Measurements from ENCODE around the gene EXD1. TPM values are rescaled to one million over a fixed set of nuclear protein-coding genes. Genes with fewer than 3 reads are reported as not detected.

The EXD1 gene
- total RNA-seq, 1 donor from 2014 or later: not detected

DNA sequence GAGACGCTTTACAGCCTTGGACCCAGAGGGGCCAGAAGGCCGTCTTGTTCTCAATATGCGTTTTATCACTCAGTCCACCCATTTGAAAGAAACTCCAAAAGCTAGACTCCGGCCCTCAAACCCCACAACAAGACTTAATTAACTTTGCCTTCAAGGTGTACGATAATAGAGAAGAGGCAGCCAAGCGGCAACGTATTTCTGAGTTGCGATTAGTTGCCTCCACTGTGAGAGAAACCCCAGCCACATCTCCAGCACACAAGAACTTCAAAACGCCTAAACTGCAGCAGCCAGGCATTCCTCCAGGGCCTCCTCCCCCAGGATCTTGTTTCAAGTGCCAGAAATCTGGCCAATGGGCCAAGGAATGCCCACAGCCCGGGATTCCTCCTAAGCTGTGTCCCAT lies 97.1 kb downstream of the EXD1 start:
- no peak for DNase-seq (ENCODE audit: extremely low spot score, unreplicated experiment)
- Mint-ChIP-seq H3K4me1 (ENCODE audit: unreplicated experiment) (no peaks in the 10 kb centered on the region), H3K4me3 (no peak overlapping the region), H3K27me3 (peaks cover 3% of the 10 kb centered on the region), H3K9me3 (no peaks in the 10 kb centered on the region), H3K36me3 (no peaks in the 10 kb centered on the region), H3K27ac (no peak overlapping the region)
- TF ChIP-seq, protein P1, sequence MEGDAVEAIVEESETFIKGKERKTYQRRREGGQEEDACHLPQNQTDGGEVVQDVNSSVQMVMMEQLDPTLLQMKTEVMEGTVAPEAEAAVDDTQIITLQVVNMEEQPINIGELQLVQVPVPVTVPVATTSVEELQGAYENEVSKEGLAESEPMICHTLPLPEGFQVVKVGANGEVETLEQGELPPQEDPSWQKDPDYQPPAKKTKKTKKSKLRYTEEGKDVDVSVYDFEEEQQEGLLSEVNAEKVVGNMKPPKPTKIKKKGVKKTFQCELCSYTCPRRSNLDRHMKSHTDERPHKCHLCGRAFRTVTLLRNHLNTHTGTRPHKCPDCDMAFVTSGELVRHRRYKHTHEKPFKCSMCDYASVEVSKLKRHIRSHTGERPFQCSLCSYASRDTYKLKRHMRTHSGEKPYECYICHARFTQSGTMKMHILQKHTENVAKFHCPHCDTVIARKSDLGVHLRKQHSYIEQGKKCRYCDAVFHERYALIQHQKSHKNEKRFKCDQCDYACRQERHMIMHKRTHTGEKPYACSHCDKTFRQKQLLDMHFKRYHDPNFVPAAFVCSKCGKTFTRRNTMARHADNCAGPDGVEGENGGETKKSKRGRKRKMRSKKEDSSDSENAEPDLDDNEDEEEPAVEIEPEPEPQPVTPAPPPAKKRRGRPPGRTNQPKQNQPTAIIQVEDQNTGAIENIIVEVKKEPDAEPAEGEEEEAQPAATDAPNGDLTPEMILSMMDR (conservative IDR thresholded peaks at IDR 0.05): no peak

Other genes with a start within 250 kb of the EXD1 start
- 19.7 and 22.3 TPM in 2 replicates for gene INO80, start 114.5 kb downstream of the EXD1 start, total RNA-seq (ENCODE audit: low replicate concordance)
- 89.6 and 114 TPM in 2 replicates for gene CHP1, start 511 bp upstream of the EXD1 start, total RNA-seq (ENCODE audit: low replicate concordance)
- gene OIP5, start 101.8 kb upstream of the EXD1 start, total RNA-seq (ENCODE audit: low replicate concordance): 7.3 and 15.8 TPM in 2 replicates
- gene NUSAP1, start 102.1 kb upstream of the EXD1 start, total RNA-seq (ENCODE audit: low replicate concordance): 38.8 and 113 TPM in 2 replicates
- gene NDUFAF1, start 171.7 kb upstream of the EXD1 start, total RNA-seq (ENCODE audit: low replicate concordance): 17.5 and 19.4 TPM in 2 replicates
- 39.8 and 54.4 TPM in 2 replicates for gene RTF1, start 186.3 kb upstream of the EXD1 start, total RNA-seq (ENCODE audit: low replicate concordance)